ENCODE results near the gene TRIM54.

The TRIM54 gene

DNA sequence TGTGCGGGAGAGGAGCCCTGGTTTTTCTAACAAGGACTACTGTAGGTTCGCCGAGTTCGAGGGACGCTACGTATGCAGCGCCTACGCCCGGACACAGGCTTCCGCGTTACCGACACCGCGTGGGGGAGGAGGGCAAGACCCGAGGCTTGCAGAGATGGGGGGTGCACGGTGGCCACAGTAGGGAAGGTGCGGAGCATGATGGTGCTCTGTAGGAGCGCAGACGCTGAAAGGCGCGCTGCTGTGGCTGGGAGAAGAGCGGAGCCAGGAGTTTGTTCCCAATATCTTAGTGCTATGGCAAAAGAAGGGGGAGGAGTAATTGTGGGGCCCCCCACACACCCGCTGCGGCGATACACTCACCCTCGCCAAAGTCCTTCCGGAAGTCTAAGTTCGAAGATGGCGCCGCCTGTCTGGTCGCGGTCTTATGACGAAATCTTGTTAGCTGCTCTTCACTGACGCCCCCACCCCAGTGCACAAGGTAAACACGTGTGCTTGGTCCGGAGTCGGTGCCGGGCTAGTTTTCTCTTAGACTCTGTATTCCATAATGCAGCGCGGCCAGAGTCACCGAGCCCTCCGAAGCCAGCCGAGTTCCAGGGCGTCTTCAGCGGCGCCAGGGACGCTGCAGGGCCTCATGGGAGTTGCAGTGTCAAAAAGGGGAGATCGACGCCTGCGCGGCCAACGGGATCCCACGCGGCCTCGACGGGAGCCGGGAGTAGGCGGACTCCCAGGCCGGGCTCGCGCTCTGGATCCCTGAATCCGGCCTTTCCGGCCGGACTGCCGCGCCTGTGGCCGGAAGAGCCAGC lies 74.4 kb downstream of the TRIM54 start, which contains the start of gene GTF3C2:
GTF3C2 (minus strand) TSS at position 383 of the 800 bp plus-strand sequence. CDS start 13,210 bp downstream, outside the sequence.
- DNase-seq (ENCODE audit: low read depth), result peak; percentile 86

Data from stimulated activated CD8-positive, alpha-beta memory T cell treated with anti-CD3 and anti-CD28 coated beads, Interleukin-12 subunit alpha, Interleukin-12 subunit beta, amount 100 ng/mL, for 4 hours (primary cell).